ENCODE data around the gene IFRD2. TPM values are rescaled to one million over a fixed set of nuclear protein-coding genes. Genes with fewer than 3 reads are reported as not detected.

The IFRD2 gene, protein sequence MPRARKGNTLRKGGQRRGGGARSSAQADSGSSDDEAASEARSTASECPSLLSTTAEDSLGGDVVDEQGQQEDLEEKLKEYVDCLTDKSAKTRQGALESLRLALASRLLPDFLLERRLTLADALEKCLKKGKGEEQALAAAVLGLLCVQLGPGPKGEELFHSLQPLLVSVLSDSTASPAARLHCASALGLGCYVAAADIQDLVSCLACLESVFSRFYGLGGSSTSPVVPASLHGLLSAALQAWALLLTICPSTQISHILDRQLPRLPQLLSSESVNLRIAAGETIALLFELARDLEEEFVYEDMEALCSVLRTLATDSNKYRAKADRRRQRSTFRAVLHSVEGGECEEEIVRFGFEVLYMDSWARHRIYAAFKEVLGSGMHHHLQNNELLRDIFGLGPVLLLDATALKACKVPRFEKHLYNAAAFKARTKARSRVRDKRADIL
- 40.2 to 47.3 TPM (median 46.9 TPM) in 3 replicates for total RNA-seq

DNA sequence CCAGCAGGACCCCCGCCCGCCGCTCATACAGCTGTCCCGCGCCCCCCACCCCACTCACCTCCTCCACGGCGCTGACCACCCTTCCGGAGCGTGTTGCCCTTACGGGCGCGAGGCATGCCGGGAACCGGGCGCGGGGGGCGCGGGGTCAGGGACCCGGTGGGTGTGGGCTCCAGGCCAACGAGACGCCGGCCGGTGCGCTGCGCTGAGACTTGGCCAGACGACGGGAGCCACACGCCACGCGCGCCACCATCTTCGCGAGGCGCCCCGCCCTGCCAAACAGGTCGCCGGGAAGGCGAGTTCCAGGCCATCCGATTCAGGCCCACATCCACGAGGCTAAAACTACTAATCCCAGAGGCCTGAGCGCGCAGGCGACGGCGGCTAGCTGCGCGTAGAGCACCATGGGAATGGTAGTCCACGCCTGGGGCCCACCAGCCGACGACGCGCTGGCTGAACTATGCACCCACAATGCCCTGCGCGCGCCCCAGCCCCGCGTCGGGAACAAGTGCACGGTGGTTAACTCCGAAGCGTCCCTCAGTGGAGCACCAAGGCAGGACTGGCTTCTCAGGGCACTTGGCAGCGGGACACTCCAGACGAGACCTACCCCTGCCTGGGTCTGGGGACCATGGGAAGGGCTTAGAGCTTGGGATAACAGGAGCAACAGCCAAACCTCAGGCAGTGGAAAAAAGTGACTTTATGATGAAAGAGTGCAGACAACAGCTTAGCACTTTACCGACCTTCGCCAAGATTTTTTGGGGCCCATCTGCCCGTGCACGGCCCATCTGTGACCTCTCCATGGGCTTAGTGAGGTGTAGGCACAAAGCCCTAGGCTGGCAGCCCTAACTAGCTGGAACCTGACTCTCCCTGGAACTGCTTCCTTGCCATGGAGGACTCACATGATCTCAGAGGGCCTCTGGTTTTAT is at the start of gene IFRD2:
Gene IFRD2, minus strand, starts transcription at position 271 of the 920 bp plus-strand sequence. Its CDS starts 155 bp downstream, at position 116.
- Mint-ChIP-seq H3K4me3 (peak within 1 kb of the TSS; percentile 68), H3K4me1 (peaks cover 13% of the 10 kb centered on the region), H3K27me3 (ENCODE audit: low read depth) (no peaks in the 10 kb centered on the region), H3K27ac (peak within 1 kb of the TSS; percentile 94), H3K36me3 (peaks cover 1% of the 10 kb centered on the region), H3K9me3 (no peaks in the 10 kb centered on the region)
- no peak for TF ChIP-seq CTCF (IDR thresholded peaks at IDR 0.05; ENCODE audit: unreplicated experiment)
- DNase-seq (ENCODE audit: low spot score in 2 of 2, unreplicated experiment in 2 of 2) = peak; percentile 86 to 91

GRCh38 chr3:50341537-50341936 is 49.3 kb upstream of the IFRD2 start:
- Mint-ChIP-seq H3K27me3 (ENCODE audit: low read depth) (peaks cover 71% of the 10 kb centered on the region), H3K36me3 (no peaks in the 10 kb centered on the region), H3K4me1 (peaks cover 32% of the 10 kb centered on the region), H3K9me3 (no peaks in the 10 kb centered on the region), H3K27ac (no peak overlapping the region), H3K4me3 (peak overlapping the region; percentile 55)
- DNase-seq (ENCODE audit: low spot score in 2 of 2, unreplicated experiment in 2 of 2) = no peak
- TF ChIP-seq CTCF (IDR thresholded peaks at IDR 0.05; ENCODE audit: unreplicated experiment) = no peak

DNA sequence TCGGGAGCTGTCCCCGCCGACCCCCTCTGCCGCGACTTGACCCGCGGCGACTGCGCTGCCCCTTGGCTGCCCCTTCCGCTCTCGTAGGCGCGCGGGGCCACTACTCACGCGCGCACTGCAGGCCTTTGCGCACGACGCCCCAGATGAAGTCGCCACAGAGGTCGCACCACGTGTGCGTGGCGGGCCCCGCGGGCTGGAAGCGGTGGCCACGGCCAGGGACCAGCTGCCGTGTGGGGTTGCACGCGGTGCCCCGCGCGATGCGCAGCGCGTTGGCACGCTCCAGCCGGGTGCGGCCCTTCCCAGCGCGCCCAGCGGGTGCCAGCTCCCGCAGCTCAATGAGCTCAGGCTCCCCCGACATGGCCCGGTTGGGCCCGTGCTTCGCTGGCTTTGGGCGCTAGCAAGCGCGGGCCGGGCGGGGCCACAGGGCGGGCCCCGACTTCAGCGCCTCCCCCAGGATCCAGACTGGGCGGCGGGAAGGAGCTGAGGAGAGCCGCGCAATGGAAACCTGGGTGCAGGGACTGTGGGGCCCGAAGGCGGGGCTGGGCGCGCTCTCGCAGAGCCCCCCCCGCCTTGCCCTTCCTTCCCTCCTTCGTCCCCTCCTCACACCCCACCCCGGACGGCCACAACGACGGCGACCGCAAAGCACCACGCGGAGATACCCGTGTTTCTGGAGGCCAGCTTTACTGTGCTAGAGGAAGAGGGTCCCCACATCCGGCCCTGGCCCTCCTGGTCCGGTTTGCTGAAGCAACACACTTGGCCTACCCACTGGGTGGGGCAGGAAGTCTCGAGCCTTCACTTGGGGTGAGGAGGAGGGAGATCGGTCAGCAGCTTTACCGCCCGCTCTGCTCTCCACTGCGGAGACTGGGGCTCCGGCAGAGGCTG is 48.5 kb upstream of the IFRD2 start, which contains the start of gene RASSF1:
Gene RASSF1, minus strand, starts transcription at position 389 of the 882 bp plus-strand sequence. Its CDS starts 31 bp downstream, at position 358.
- Mint-ChIP-seq H3K27me3 (ENCODE audit: low read depth) (peaks cover 67% of the 10 kb centered on the region), H3K27ac (peak within 1 kb of the TSS; percentile 39), H3K36me3 (no peaks in the 10 kb centered on the region), H3K4me1 (peaks cover 35% of the 10 kb centered on the region), H3K4me3 (peak within 1 kb of the TSS; percentile 85), H3K9me3 (no peaks in the 10 kb centered on the region)
- TF ChIP-seq CTCF (IDR thresholded peaks at IDR 0.05; ENCODE audit: unreplicated experiment) = no peak
- DNase-seq (ENCODE audit: low spot score in 2 of 2, unreplicated experiment in 2 of 2) = no peak

DNA sequence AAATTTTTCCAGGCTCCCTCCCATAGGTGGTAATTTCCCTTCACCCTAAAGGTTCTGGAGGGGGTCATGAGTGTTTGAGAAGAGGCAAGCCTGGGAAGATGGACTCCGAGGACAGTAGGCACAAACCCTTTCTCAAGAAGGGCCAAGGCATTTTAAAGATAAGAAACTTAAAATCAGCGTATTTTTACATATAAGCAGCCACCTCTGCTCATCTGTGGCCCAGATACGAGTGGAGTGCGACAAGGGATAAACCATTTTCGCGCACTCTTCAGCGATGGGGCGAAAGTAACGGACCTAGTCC is 47.9 kb upstream of the IFRD2 start:
- Mint-ChIP-seq H3K4me3 (peak overlapping the region; percentile 85), H3K27me3 (ENCODE audit: low read depth) (peaks cover 62% of the 10 kb centered on the region)
- no peak for TF ChIP-seq CTCF (IDR thresholded peaks at IDR 0.05; ENCODE audit: unreplicated experiment)

More for the DNA sequence above, 47.9 kb upstream of the IFRD2 start:
- Mint-ChIP-seq H3K36me3 (no peaks in the 10 kb centered on the region), H3K27ac (no peak overlapping the region), H3K4me1 (peaks cover 36% of the 10 kb centered on the region), H3K9me3 (no peaks in the 10 kb centered on the region)
- no peak for DNase-seq (ENCODE audit: low spot score in 2 of 2, unreplicated experiment in 2 of 2)

Data from mesothelial cell of epicardium (in vitro differentiated cells).